ENCODE measurements around the gene ACVRL1. TPM values are rescaled to one million over a fixed set of nuclear protein-coding genes. Genes with fewer than 3 reads are reported as not detected.

The ACVRL1 gene
- total RNA-seq, 1 experiment from 2014 or later = not detected

GRCh38 chr12:51865757-51866270 lies 41.5 kb upstream of the ACVRL1 start:
- no peak for DNase-seq
- Histone ChIP-seq H3K4me2 (no peak overlapping the region), H3K4me1 (replicated peaks; ENCODE audit: insufficient read depth) (no peaks in the 10 kb centered on the region), H3K4me3 (no peak overlapping the region), H3K27ac (no peak overlapping the region), H2AFZ (no peak overlapping the region), H3K79me2 (ENCODE audit: low read depth) (no peaks in the 10 kb centered on the region), H3F3A (ENCODE audit: insufficient read depth, low read depth) (no peaks in the 10 kb centered on the region), H3K36me3 (ENCODE audit: low read depth) (no peaks in the 10 kb centered on the region), H3K9me3 (ENCODE audit: insufficient read depth, low read depth) (no peaks in the 10 kb centered on the region), H3K9me2 (ENCODE audit: insufficient read depth) (no peaks in the 10 kb centered on the region), H4K20me1 (ENCODE audit: insufficient read depth) (no peaks in the 10 kb centered on the region), H3K27me3 (ENCODE audit: insufficient read depth, low read depth) (peaks cover 94% of the 10 kb centered on the region)
- intact Hi-C loops (cut with micrococcal nuclease; ENCODE audit: unreplicated experiment) = no loop called here
- ChIA-PET POLR2A (ENCODE audit: unreplicated experiment) (no interaction called here), CTCF (no interaction called here)
- no TSS peak for BruUV-seq (replicated peaks)
- TF ChIP-seq EZH2 (IDR thresholded peaks at IDR 0.05; ENCODE audit: low read depth) (no peak), CTCF (conservative IDR thresholded peaks at IDR 0.05) (no peak)

DNA sequence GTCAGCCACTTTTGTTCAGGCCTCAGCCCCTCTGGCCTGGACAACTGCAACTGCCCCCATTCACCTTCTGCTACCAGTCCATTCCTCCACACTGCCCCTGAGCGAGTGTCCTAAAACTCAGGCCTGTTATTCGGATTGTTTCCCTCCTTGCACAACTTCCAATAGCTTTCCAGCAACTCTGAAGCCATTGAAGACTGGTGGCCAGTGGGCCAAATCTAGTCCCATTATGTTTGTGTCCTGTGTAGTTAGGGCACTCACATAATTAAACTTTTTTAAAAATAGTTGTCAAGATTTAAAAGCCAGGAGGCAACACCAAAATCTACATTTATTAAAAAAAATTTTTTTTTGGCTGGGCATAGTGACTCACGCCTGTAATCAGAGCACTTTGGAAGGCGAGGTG lies 41.0 kb upstream of the ACVRL1 start:
- no peaks in the 10 kb centered on the region for H4K20me1 ChIP-seq (ENCODE audit: insufficient read depth)
- peaks cover 94% of the 10 kb centered on the region for H3K27me3 ChIP-seq (ENCODE audit: insufficient read depth, low read depth)
- TF ChIP-seq CTCF (conservative IDR thresholded peaks at IDR 0.05) (no peak), EZH2 (IDR thresholded peaks at IDR 0.05; ENCODE audit: low read depth) (no peak)
- H3K4me1 ChIP-seq (replicated peaks; ENCODE audit: insufficient read depth) = no peaks in the 10 kb centered on the region
- ChIA-PET CTCF (interaction anchor here (0.6 kb wide), 1 partner anchor 159 kb away, joined by 3 read pairs; no protein-coding TSS in a partner anchor), POLR2A (ENCODE audit: unreplicated experiment) (no interaction called here)
- H3F3A ChIP-seq (ENCODE audit: insufficient read depth, low read depth) = no peaks in the 10 kb centered on the region
- no TSS peak for BruUV-seq (replicated peaks)
- intact Hi-C loops (cut with micrococcal nuclease; ENCODE audit: unreplicated experiment) = no loop called here
- H3K9me2 ChIP-seq (ENCODE audit: insufficient read depth) = no peaks in the 10 kb centered on the region
- H2AFZ ChIP-seq = no peak overlapping the region
- no peaks in the 10 kb centered on the region for H3K36me3 ChIP-seq (ENCODE audit: low read depth)
- H3K9me3 ChIP-seq (ENCODE audit: insufficient read depth, low read depth) = no peaks in the 10 kb centered on the region
- no peak overlapping the region for H3K27ac ChIP-seq
- no peaks in the 10 kb centered on the region for H3K79me2 ChIP-seq (ENCODE audit: low read depth)
- H3K4me3 ChIP-seq = no peak overlapping the region
- no peak overlapping the region for H3K4me2 ChIP-seq
- DNase-seq = no peak

GRCh38 chr12:51866762-51867161 lies 40.5 kb upstream of the ACVRL1 start:
- Histone ChIP-seq H3K36me3 (ENCODE audit: low read depth) (no peaks in the 10 kb centered on the region), H3K4me3 (no peak overlapping the region), H2AFZ (no peak overlapping the region), H3K27ac (no peak overlapping the region), H3K9me2 (ENCODE audit: insufficient read depth) (no peaks in the 10 kb centered on the region), H3K27me3 (ENCODE audit: insufficient read depth, low read depth) (peaks cover 93% of the 10 kb centered on the region), H4K20me1 (ENCODE audit: insufficient read depth) (no peaks in the 10 kb centered on the region), H3K79me2 (ENCODE audit: low read depth) (no peaks in the 10 kb centered on the region), H3K4me2 (no peak overlapping the region), H3K4me1 (replicated peaks; ENCODE audit: insufficient read depth) (no peaks in the 10 kb centered on the region), H3K9me3 (ENCODE audit: insufficient read depth, low read depth) (no peaks in the 10 kb centered on the region), H3F3A (ENCODE audit: insufficient read depth, low read depth) (no peaks in the 10 kb centered on the region)
- ChIA-PET POLR2A (ENCODE audit: unreplicated experiment) (no interaction called here), CTCF (interaction anchor here (0.6 kb wide), 2 partner anchors 159 to 1898 kb away, joined by 3 to 8 read pairs; no protein-coding TSS in a partner anchor)
- intact Hi-C loops (cut with micrococcal nuclease; ENCODE audit: unreplicated experiment) = no loop called here
- TF ChIP-seq CTCF (conservative IDR thresholded peaks at IDR 0.05) (no peak), EZH2 (IDR thresholded peaks at IDR 0.05; ENCODE audit: low read depth) (no peak)
- no peak for DNase-seq
- no TSS peak for BruUV-seq (replicated peaks)

Measured in PC-9 (cell line).